Stomach (tissue), 9 donors: ENCODE measurements around the gene FIBP. TPM values are rescaled to one million over a fixed set of nuclear protein-coding genes. Genes with fewer than 3 reads are reported as not detected.

Experiments used
- DNase-seq, 2 donors: peaks; one replicate each; pipeline versions ENCODE4 v3.0.0 to v3.0.0-alpha.2; 2013 to 2019
- H3K27ac ChIP-seq, 5 donors: fragments of 200-600 bp in 4 of 5; sonication (generic) in 4 of 5; one replicate each; pipeline ENCODE4 v1.5.1; 2013 to 2019; ENCODE audit warnings: mild to moderate bottlenecking in 1 of 5, moderate library complexity in 1 of 5
- H3K27me3 ChIP-seq, 3 donors: fragments of 200-600 bp; sonication (generic); one replicate each; pipeline ENCODE4 v1.5.1; 2017 to 2019; ENCODE audit warnings: mixed run types in 1 of 3
- H3K36me3 ChIP-seq, 4 donors: fragments of 200-600 bp; sonication (generic); 1 replicate in 3 of 4; 2 replicates in 1 of 4; pipeline ENCODE4 v1.5.1; 2016 to 2019
- H3K4me1 ChIP-seq, 4 donors: fragments of 200-600 bp; sonication (generic); one replicate each; pipeline ENCODE4 v1.5.1; 2016 to 2019
- H3K4me3 ChIP-seq, 4 donors: fragments of 200-600 bp; sonication (generic) in 3 of 4; one replicate each; pipeline ENCODE4 v1.5.1; 2016 to 2019; ENCODE audit warnings: mild to moderate bottlenecking in 1 of 4
- H3K9me3 ChIP-seq, 4 donors: fragments of 200-600 bp; sonication (generic); one replicate each; pipeline ENCODE4 v1.5.1; 2016 to 2019
- CTCF ChIP-seq, 7 experiments: fragments of 450-650 bp in 4 of 7; fragments of 200-600 bp in 3 of 7; sonication (generic) in 3 of 7; IDR thresholded peaks; one replicate each; pipeline ENCODE4 v1.5.1; 2016 to 2019; ENCODE audit warnings: antibody characterized with exemption in 7 of 7, control low read depth in 2 of 7, mild to moderate bottlenecking in 1 of 7
- EP300 ChIP-seq: sonication (generic); formaldehyde crosslinking; IDR thresholded peaks from one replicate; pipeline ENCODE4 v1.6.1; 2017; ENCODE audit warnings: antibody characterized with exemption
- POLR2A ChIP-seq, 4 donors: fragments of 450-650 bp; IDR thresholded peaks; one replicate each; pipeline ENCODE4 v1.6.1; 2016; ENCODE audit warnings: antibody characterized with exemption in 4 of 4, control low read depth in 2 of 4, mild to moderate bottlenecking in 1 of 4, moderate library complexity in 1 of 4
- POLR2AphosphoS5 ChIP-seq, 3 donors: sonication (generic); formaldehyde crosslinking; IDR thresholded peaks; one replicate each; pipeline ENCODE4 v1.6.1; 2016; ENCODE audit warnings: antibody characterized with exemption in 3 of 3
- WGBS, 5 donors: extraction: QIAGEN DNeasy Blood & Tissue Kit in 3 of 5; methylation state at CpG; one replicate each; pipeline versions ENCODE4 v1.1.5 to v1.1.7; 2013 to 2018; 5-methylcytosine and 5-hydroxymethylcytosine counted together
- intact Hi-C: fragments of 100-400 bp; cut with DNase I; formaldehyde crosslinking; loops from one replicate; pipeline ENCODE4 v1.15.1; 2023; ENCODE audit warnings: low total_unique reads
- polyA plus RNA-seq, 3 donors: library from polyadenylated mRNA; stranded (reverse); fragments of 200-250 nt; gene quantifications; one replicate each; pipeline ENCODE4 v1.2.3, GENCODE V29; 2013
- total RNA-seq, 5 donors: library from RNA; depleted of rRNA; stranded (reverse); fragments of >200 nt; gene quantifications; one replicate each; pipeline versions ENCODE4 v1.1.0 to v1.2.3, GENCODE V29; 2014 to 2016
- donor health status: healthy with polysubstance abuse.
- donor health status: Bipolar disorder and iron deficiency.
- donor health status: healthy.

The FIBP gene
- total and polyA plus RNA-seq, 8 donors, result 25.4 to 488 (median 70.2) TPM

GRCh38 chr11:65891219-65892136, 3.2 kb upstream of the FIBP start:
- Histone ChIP-seq H3K27me3 (no peaks in the 10 kb centered on the region), H3K4me3 (peak overlapping the region; percentile 57 to 75 (median 68)), H3K36me3 (peaks cover 0 to 8% (median 5%) of the 10 kb centered on the region in 4 donors), H3K27ac (peak overlapping the region; percentile 94 to 98 (median 96)), H3K9me3 (no peaks in the 10 kb centered on the region), H3K4me1 (peaks cover 60 to 73% (median 66%) of the 10 kb centered on the region in 4 donors)
- intact Hi-C loops, result no loop called here
- WGBS, 5 donors, result 8 to 15% (median 13%) methylated on average over 28 to 57 of the region's 57 CpGs
- peak in 1 of 2 donors; percentile 68 for DNase-seq
- TF ChIP-seq POLR2AphosphoS5 (IDR thresholded peaks at IDR 0.05) (peak in 2 of 3 donors; percentile 51 to 58), EP300 (no peak), CTCF (IDR thresholded peaks at IDR 0.05) (no peak), POLR2A (IDR thresholded peaks at IDR 0.05) (no peak)

GRCh38 chr11:65890324-65891218, 2.3 kb upstream of the FIBP start, which contains the start of gene CCDC85B:
Gene CCDC85B, plus strand, starts transcription at chr11:65890673. Its CDS starts 111 bp downstream, at chr11:65890784.
- TF ChIP-seq POLR2AphosphoS5 (IDR thresholded peaks at IDR 0.05), result peak; percentile 75 to 97 (median 95)
- no peak for TF ChIP-seq EP300
- peak in 1 of 7 experiments; percentile 4 for TF ChIP-seq CTCF (IDR thresholded peaks at IDR 0.05)
- TF ChIP-seq POLR2A (IDR thresholded peaks at IDR 0.05), result peak in 2 of 4 donors; percentile 29 to 35
- no peaks in the 10 kb centered on the region for H3K27me3 ChIP-seq
- peak within 1 kb of the TSS; percentile 94 to 98 (median 96) for H3K27ac ChIP-seq
- 0 to 2% (median 1%) methylated on average over 13 to 94 of the region's 94 CpGs for WGBS, 5 donors
- peak within 1 kb of the TSS; percentile 57 to 75 (median 68) for H3K4me3 ChIP-seq
- peaks cover 0 to 13% (median 12%) of the 10 kb centered on the region in 4 donors for H3K36me3 ChIP-seq
- intact Hi-C loops, result no loop called here
- no peaks in the 10 kb centered on the region for H3K9me3 ChIP-seq
- peaks cover 64 to 82% (median 74%) of the 10 kb centered on the region in 4 donors for H3K4me1 ChIP-seq
- peak; percentile 99 for DNase-seq

GRCh38 chr11:65887723-65888162, 528 bp downstream of the FIBP start:
- intact Hi-C loops, result no loop called here
- DNase-seq, result no peak
- TF ChIP-seq POLR2A (IDR thresholded peaks at IDR 0.05), result no peak
- no peak for TF ChIP-seq CTCF (IDR thresholded peaks at IDR 0.05)
- no peak for TF ChIP-seq POLR2AphosphoS5 (IDR thresholded peaks at IDR 0.05)
- no peak for TF ChIP-seq EP300
- Histone ChIP-seq H3K27ac (peak overlapping the region; percentile 94 to 98 (median 96)), H3K9me3 (no peaks in the 10 kb centered on the region), H3K4me3 (peak overlapping the region; percentile 60 to 83 (median 80)), H3K4me1 (peaks cover 59 to 79% (median 74%) of the 10 kb centered on the region in 4 donors), H3K27me3 (no peaks in the 10 kb centered on the region), H3K36me3 (peaks cover 20 to 39% (median 35%) of the 10 kb centered on the region in 4 donors)
- 2 to 5% (median 3%) methylated on average over 21 to 23 of the region's 23 CpGs for WGBS, 5 donors
